ENCODE results near the gene NPRL2. TPM values are rescaled to one million over a fixed set of nuclear protein-coding genes. Genes with fewer than 3 reads are reported as not detected.
A peak's percentile ranks its signal among the peaks of the same experiment; 100 is the strongest.

Gene NPRL2
- total and polyA plus RNA-seq, 9 of the 15 experiments (the other 6 are each of a cell fraction or from before 2014, with no cell fraction given): 17.4 to 40.4 (median 24.4) TPM

DNA sequence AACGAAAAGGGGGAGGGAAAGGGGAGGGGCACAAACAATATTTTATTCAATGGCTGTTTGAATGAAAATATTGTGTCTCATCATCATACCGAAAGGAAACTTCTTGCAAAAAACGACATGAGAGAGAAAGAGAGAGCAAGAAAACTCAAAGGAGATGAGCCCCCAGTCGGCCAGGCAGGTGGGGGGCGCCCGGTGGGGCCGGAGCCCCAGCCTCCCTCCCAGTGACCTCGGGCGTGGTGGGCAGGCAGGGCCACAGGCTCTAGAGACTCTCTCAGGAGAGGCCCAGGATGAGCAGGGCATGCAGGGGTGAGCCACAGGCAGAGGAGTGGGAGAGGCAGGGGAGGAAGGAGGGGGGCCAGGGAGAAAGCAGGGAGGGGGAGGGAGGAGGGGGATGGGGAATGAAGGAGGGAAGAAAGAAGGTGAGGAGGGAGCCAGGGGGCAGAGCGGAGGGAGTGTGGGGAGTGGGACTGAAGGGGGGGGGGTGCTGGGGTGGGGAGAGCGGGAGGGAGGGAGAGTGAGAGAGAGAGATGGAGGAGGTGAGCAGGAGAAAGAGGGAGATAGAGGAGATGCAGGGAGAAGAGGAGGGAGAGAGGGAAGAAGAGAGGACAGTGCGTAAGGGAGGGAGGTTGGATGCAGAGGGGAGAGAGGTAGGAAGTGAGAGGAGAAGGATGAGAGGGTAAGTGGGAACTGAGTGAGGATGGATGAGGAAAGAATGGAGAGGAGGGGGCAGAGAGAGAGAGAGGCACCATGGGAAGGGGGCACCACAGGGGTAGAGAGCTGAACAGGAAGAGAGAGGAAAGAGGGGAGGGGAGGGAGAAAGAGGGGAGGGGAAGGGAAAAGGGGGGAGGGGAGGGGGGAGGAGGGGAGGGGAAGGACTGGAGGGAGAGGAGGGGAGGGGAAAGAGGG is 22.8 kb upstream of the NPRL2 start (continued):
- TF ChIP-seq KDM4B (IDR thresholded peaks at IDR 0.05; ENCODE audit: borderline replicate concordance in 2 of 2, low read depth in 1 of 2) (no peak), ARID1B (IDR thresholded peaks at IDR 0.05) (no peak), IRF1 (CRISPR knock-in tag; IDR thresholded peaks at IDR 0.05; ENCODE audit: borderline replicate concordance) (no peak)

DNA sequence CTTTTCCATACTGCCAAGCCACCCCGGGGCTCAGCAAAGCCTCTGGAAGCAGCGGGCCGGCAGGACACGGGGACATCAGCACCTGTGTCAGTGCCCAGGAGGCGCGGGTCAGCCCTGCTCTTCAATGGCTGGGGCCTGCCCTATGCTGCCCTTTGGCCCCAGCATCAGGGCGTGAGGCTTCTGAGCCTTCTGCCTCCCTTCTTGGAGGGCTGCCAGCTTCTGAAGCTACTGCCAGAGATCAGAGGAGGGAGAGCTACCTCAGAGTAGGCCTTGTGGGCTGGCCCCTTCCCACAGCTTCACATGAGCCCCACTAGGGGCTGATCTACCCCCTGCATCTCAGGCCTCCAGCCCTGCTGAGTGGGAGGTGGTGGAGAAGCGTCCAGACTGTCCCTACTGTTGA is 21.8 kb upstream of the NPRL2 start:
- intact Hi-C loops (cut with micrococcal nuclease) (loop anchor here (5.0 kb wide), 1 partner anchor 170 kb away; no protein-coding TSS in a partner anchor), in situ Hi-C loops (cut with MboI) (no loop called here)
- Histone ChIP-seq H3K4me2 (ENCODE audit: insufficient read depth, low read length) (no peak overlapping the region), H4K20me1 (replicated peaks; ENCODE audit: control insufficient read depth, insufficient read depth, low read length) (no peaks in the 10 kb centered on the region), H3K79me2 (ENCODE audit: control insufficient read depth, insufficient read depth, low read length) (no peaks in the 10 kb centered on the region), H3K9me3 (replicated peaks; ENCODE audit: control insufficient read depth, insufficient read depth, low read depth, low read length) (no peaks in the 10 kb centered on the region), H3K36me3 (ENCODE audit: control insufficient read depth, insufficient read depth, low read length) (no peaks in the 10 kb centered on the region), H3K9me1 (ENCODE audit: control insufficient read depth, insufficient read depth, low read length) (no peaks in the 10 kb centered on the region), H2AFZ (ENCODE audit: low read depth, low read length) (no peak overlapping the region), H3K4me1 (replicated peaks in 1 of 2; ENCODE audit: control insufficient read depth in 2 of 2, insufficient read depth in 2 of 2, low read length in 2 of 2) (peaks cover 13 to 41% of the 10 kb centered on the region in 2 experiments; a peak in 4 of 5 replicates), H3K27ac (ENCODE audit: extremely low read depth, low read depth, low read length) (no peak overlapping the region), H3K9ac (ENCODE audit: insufficient read depth in 1 of 2, low read depth in 2 of 2, low read length in 2 of 2) (peak overlapping the region in 1 of 2 experiments; percentile 71; a peak in 2 of 4 replicates), H3K4me3 (no peak overlapping the region), H3K27me3 (ENCODE audit: control insufficient read depth in 2 of 2, insufficient read depth in 2 of 2, low read length in 2 of 2) (no peaks in the 10 kb centered on the region)
- ATAC-seq (peak; percentile 69), DNase-seq (ENCODE audit: extremely low read depth in 1 of 4, low spot score in 3 of 4) (peak; percentile 60 to 70 (median 66)), FAIRE-seq (peak; percentile 78)
- 6% methylated on average over 8 of the region's 8 CpGs for WGBS (ENCODE audit: insufficient coverage, low coverage, missing lambda C conversion rate)
- BruUV-seq (replicated peaks): no TSS peak
- ChIA-PET POLR2A (no interaction called here), CTCF (ENCODE audit: low intra/inter-chr PET ratio) (no interaction called here)
- TF ChIP-seq SMARCE1 (IDR thresholded peaks at IDR 0.05) (no peak), ZBTB12 (CRISPR knock-in tag; IDR thresholded peaks at IDR 0.05) (no peak), KDM4B (IDR thresholded peaks at IDR 0.05; ENCODE audit: borderline replicate concordance in 2 of 2, low read depth in 1 of 2) (no peak), BRF2 (IDR thresholded peaks at IDR 0.05; ENCODE audit: borderline replicate concordance, insufficient read depth, insufficient read length) (no peak), SUPT5H (IDR thresholded peaks at IDR 0.05) (no peak), SPI1 (IDR thresholded peaks at IDR 0.05; ENCODE audit: borderline replicate concordance, low read depth, low read length) (no peak), KAT2B (IDR thresholded peaks at IDR 0.05; ENCODE audit: low read depth, low read length) (no peak), GTF2A2 (tag; IDR thresholded peaks at IDR 0.05) (no peak), ZBTB8A (IDR thresholded peaks at IDR 0.05; ENCODE audit: partially characterized antibody) (no peak), HDAC1 (IDR thresholded peaks at IDR 0.05) (no peak), ZNF384 (IDR thresholded peaks at IDR 0.05; ENCODE audit: low read depth, low read length) (no peak), CBX2 (IDR thresholded peaks at IDR 0.05; ENCODE audit: insufficient read depth, low read length, poor library complexity, severe bottlenecking) (no peak)
- TF ChIP-seq, protein P1, sequence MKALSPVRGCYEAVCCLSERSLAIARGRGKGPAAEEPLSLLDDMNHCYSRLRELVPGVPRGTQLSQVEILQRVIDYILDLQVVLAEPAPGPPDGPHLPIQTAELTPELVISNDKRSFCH (CRISPR knock-in tag; IDR thresholded peaks at IDR 0.05): no peak
- TF ChIP-seq, protein P1 (tag; IDR thresholded peaks at IDR 0.05): no peak

Data from K562 (cell line).